ENCODE data around the gene CDS2. TPM values are rescaled to one million over a fixed set of nuclear protein-coding genes. Genes with fewer than 3 reads are reported as not detected.
A peak's percentile ranks its signal among the peaks of the same experiment; 100 is the strongest.

The CDS2 gene
- total RNA-seq, 1 donor from 2014 or later = 41.4 TPM

GRCh38 chr20:5159928-5160327, 33.1 kb downstream of the CDS2 start:
- no peak overlapping the region for H3K4me3 ChIP-seq
- H3K27me3 ChIP-seq = no peaks in the 10 kb centered on the region
- no peaks in the 10 kb centered on the region for H3K36me3 ChIP-seq
- no peak for DNase-seq (ENCODE audit: low spot score in 2 of 2)
- no peak overlapping the region for H3K27ac ChIP-seq
- intact Hi-C loops (cut with DNase I) = no loop called here
- H3K4me1 ChIP-seq = peaks cover 0 to 25% of the 10 kb centered on the region in 2 donors
- no peaks in the 10 kb centered on the region for H3K9me3 ChIP-seq
- TF ChIP-seq CTCF (IDR thresholded peaks at IDR 0.05) = no peak

DNA sequence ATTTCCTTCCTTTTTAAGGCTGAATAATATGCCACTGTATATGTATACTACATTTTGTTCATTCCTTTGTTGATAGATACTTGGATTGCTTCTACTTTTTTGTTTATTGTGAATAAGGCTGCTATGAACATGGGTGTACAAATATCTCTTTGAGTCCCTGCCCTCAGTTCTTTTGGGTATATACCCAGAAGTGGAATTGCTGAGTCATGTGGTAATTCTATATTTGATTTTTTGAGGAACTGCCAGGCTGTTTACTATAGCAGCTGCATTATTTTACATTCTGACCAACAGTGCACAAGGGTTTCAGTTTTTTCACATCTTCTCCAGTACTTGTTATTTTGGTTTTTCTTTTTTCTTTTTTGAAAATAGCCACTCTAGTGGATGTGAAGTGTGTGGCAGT, 34.1 kb downstream of the CDS2 start:
- H3K36me3 ChIP-seq = no peaks in the 10 kb centered on the region
- TF ChIP-seq CTCF (IDR thresholded peaks at IDR 0.05) = no peak
- H3K27ac ChIP-seq = no peak overlapping the region
- no peak for DNase-seq (ENCODE audit: low spot score in 2 of 2)
- no peak overlapping the region for H3K4me3 ChIP-seq
- H3K27me3 ChIP-seq = no peaks in the 10 kb centered on the region
- H3K4me1 ChIP-seq = peaks cover 0 to 20% of the 10 kb centered on the region in 2 donors
- intact Hi-C loops (cut with DNase I) = no loop called here
- no peaks in the 10 kb centered on the region for H3K9me3 ChIP-seq

- Histone ChIP-seq H3K4me1 (peaks cover 0 to 15% of the 10 kb centered on the region in 2 donors), H3K27me3 (no peaks in the 10 kb centered on the region), H3K9me3 (no peaks in the 10 kb centered on the region), H3K36me3 (no peaks in the 10 kb centered on the region), H3K4me3 (no peak overlapping the region), H3K27ac (no peak overlapping the region)
- intact Hi-C loops (cut with DNase I) = no loop called here
- TF ChIP-seq CTCF (IDR thresholded peaks at IDR 0.05) = no peak
- no peak for DNase-seq (ENCODE audit: low spot score in 2 of 2)
Measured at GRCh38 chr20:5161536-5162164, 34.8 kb downstream of the CDS2 start.

DNA sequence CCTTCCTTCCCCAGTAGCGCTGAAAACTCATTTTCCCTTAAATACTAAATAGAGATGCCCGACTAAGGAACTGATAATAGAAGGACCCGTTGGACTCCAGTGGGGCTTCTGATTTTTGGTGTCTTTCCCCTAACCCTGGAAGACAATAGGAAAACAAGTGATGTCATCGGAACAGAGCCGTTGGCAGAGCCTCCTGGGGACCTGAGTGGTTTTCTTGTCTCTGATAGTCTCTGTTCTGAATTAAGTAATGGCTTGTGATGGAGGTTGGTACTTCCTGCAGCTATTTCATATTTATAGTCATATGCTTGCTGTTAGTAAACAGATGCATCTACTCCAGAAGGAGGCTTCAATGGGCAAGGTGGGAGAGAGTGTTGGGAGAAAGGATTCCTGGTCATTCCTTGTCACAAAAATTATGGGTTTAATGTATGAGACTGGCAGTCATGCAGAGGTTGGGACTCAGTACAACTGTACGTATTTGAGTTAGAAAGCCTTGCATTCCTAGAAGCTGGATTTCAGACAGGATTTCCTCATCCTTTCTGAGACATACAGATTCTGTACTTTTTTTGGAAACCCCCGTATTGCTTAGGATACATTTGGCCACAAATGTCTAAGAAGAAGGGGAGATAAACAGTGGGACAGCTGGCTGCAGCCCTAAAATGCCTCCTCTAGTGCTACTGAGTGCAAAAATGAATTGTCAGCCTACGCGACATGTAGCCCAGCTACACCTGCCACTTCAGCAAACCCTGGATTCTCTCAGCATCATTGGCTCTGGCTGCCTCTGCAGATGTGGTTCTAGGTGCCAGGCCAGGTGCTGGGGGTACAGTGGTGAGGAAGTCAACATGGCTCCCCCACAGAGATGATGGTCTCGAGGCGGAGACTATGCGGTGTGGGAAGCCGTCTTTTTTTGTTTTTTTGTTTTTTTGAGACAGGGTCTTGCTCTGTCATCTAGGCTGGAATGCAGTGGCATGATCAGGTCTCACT, 38.1 kb downstream of the CDS2 start:
- no peaks in the 10 kb centered on the region for H3K27me3 ChIP-seq
- H3K4me1 ChIP-seq = peaks cover 13 to 33% of the 10 kb centered on the region in 2 donors
- no peaks in the 10 kb centered on the region for H3K9me3 ChIP-seq
- DNase-seq (ENCODE audit: low spot score in 2 of 2) = no peak
- H3K36me3 ChIP-seq = no peaks in the 10 kb centered on the region
- no peak overlapping the region for H3K27ac ChIP-seq
- no peak for TF ChIP-seq CTCF (IDR thresholded peaks at IDR 0.05)
- H3K4me3 ChIP-seq = no peak overlapping the region
- intact Hi-C loops (cut with DNase I) = no loop called here

DNA sequence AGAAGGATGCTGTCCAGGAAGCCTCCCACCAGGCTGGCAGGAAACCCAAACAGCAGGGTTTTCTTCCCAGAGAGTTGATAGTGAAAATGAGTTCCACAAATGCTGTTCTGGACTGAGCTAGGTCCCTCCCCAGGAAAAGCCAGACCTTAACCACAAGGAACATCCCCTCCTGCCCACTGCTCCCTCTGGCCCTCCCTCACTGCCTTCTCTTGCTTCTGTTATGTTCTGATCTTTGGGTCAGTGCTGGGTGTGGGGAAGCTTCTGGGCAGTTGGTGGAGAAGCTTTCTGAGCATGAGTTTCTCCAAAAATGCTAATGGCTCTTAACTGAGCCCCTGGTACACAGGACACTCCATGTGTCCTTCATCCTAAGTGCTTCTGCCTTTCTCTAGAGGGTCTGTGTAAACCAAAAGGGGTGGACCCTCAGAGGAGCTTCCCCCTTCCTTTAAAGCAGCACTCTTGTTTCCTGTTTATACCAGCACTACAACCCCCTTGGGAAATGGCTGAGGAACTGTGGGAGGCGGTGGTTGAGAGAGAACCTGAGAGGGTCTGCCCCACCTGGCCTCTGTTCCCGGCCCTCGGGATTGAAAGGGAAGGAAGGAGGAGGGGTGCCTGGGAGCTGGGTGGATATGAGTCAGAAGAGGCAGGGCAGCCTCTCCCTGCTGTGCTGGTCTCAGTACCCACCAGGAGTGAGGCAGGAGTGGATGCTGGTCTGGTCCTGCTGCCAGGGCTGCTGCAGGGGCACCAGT, 42.0 kb downstream of the CDS2 start:
- Histone ChIP-seq H3K36me3 (peaks cover 4% of the 10 kb centered on the region in 2 donors), H3K4me1 (peaks cover 19 to 53% of the 10 kb centered on the region in 2 donors), H3K9me3 (no peaks in the 10 kb centered on the region), H3K27me3 (no peaks in the 10 kb centered on the region), H3K4me3 (no peak overlapping the region), H3K27ac (peak overlapping the region; percentile 58 to 72)
- DNase-seq (ENCODE audit: low spot score in 2 of 2) = peak; percentile 35 to 72
- TF ChIP-seq CTCF (IDR thresholded peaks at IDR 0.05) = no peak
- intact Hi-C loops (cut with DNase I) = no loop called here

All from ascending aorta (tissue), 2 donors.